HG02981 (cell line): ENCODE measurements around the gene SPATA31A7.
"Not testable (repeated sequence)": the region's sequence is repeated elsewhere in the genome, so short reads cannot be mapped to it uniquely, and the experiment has no call there.

Experiments used
- ATAC-seq: cut with Tn5 transposase; IDR thresholded peaks from one replicate; pipeline ENCODE4 v1.9.1; 2021; ENCODE audit warnings: mild to moderate bottlenecking, moderate library complexity; ENCODE audit not compliant: unreplicated experiment

SPATA31A7 gene

GRCh38 chr9:61189736-61190135 is at the start of gene SPATA31A7:
Gene SPATA31A7 (plus strand): TSS chr9:61190036. CDS start chr9:61190065, 29 bp downstream.
- not testable (repeated sequence) for ATAC-seq

DNA sequence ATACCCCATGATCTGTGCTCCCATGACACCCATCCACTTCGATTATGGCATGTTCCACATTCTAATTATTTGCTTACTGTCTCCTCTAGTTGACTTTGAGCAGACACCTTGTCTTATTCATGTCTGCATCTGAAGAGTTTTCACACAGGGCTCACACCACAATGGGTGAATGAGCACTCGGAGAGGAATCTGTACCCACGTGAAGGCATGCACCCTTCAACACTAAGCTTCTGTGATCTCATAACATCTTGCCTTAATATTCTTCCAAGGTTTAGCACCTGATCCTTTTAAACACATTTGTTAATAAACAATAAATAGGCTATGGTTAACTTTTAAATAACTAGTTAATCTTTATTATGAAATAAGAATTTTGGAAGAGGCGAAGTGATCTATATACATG is 36.6 kb downstream of the SPATA31A7 start:
- not testable (repeated sequence) for ATAC-seq
